AG09319 (cell line): ENCODE data around the gene VTI1A.
"Not testable (repeated sequence)": the region's sequence is repeated elsewhere in the genome, so short reads cannot be mapped to it uniquely, and the experiment has no call there.

Source experiments
- DNase-seq: peaks from one replicate; pipeline ENCODE4 v3.0.0-alpha.2; 2010; ENCODE audit warnings: low read depth; ENCODE audit errors: extremely low read depth
- CTCF ChIP-seq: IDR thresholded peaks from 2 replicates; pipeline ENCODE4 v1.5.1; 2011; ENCODE audit warnings: low read depth, mild to moderate bottlenecking, inconsistent platforms, low read length, moderate library complexity

The VTI1A gene

GRCh38 chr10:112859793-112860192, 412.8 kb downstream of the VTI1A start:
- no peak for TF ChIP-seq CTCF
- no peak for DNase-seq

GRCh38 chr10:112863461-112863860, 416.4 kb downstream of the VTI1A start:
- DNase-seq: not testable (repeated sequence)
